SK-N-MC (cell line): ENCODE data around the gene CLCA4.

Experiments used
- FOXP2 ChIP-seq: optimal IDR thresholded peaks from 2 replicates; pipeline ENCODE3; 2011; ENCODE audit warnings: mild to moderate bottlenecking, moderate library complexity; ENCODE audit not compliant: insufficient read depth; ENCODE audit errors: extremely low read length, control extremely low read depth
- POLR2AphosphoS5 ChIP-seq: IDR thresholded peaks from 2 replicates; pipeline ENCODE4 v1.6.1; 2012; ENCODE audit warnings: mild to moderate bottlenecking, low read depth, low read length, borderline replicate concordance

DNA sequence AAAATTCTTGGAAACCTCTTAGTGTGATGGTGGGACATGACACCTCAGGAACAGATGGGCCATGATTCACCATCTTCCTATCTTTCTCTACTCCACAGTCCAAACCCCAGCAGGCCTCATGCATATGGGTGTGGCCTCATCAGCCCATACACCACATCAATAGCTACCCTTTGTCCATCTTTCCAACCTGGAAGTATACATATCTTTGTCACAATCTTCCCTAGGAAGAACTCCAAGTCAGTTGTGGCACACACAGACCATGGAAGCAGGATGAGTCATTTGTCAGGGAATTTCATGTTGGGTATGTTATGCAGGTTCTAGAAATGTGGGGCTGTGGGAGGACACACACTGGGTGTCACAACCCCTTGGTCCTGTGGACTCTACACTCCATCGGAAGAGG, 30.5 kb upstream of the CLCA4 start:
- no peak for TF ChIP-seq POLR2AphosphoS5
- TF ChIP-seq FOXP2 = no peak
